Brain microvascular endothelial cell (primary cell): ENCODE results near the gene KIAA0040.

Experiments used
- DNase-seq: peaks from one replicate; pipeline ENCODE4 v3.0.0-alpha.2; 2020
- H3K27ac ChIP-seq: fragments of 250-450 bp; sonication (Bioruptor Pico); 2 replicates; pipeline ENCODE4 v1.5.1; 2020; ENCODE audit warnings: mild to moderate bottlenecking, moderate library complexity
- H3K27me3 ChIP-seq: fragments of 250-450 bp; sonication (Bioruptor Pico); replicated peaks from 2 replicates; pipeline ENCODE4 v1.5.1; 2020; ENCODE audit warnings: mild to moderate bottlenecking
- H3K36me3 ChIP-seq: fragments of 250-450 bp; sonication (Bioruptor Pico); replicated peaks from 2 replicates; pipeline ENCODE4 v1.5.1; 2020; ENCODE audit warnings: mild to moderate bottlenecking
- H3K4me3 ChIP-seq: 2 replicates; pipeline ENCODE4 v1.5.1; 2011; ENCODE audit warnings: low read depth, mild to moderate bottlenecking, control low read depth, low read length, moderate library complexity
- in situ Hi-C: cut with HindIII; loops from 2 replicates; pipeline ENCODE4 v1.10.0; 2017; ENCODE audit warnings: low sequenced_read_pairs, low pct_ligation_motif_present
- TF ChIP-seq, protein P1 (sequence below): IDR thresholded peaks from 2 replicates; pipeline ENCODE4 v1.5.1; 2011; ENCODE audit warnings: low read depth, mild to moderate bottlenecking, moderate library complexity, low read length, control low read depth, inconsistent platforms; ENCODE audit errors: missing control alignments

Gene KIAA0040

DNA sequence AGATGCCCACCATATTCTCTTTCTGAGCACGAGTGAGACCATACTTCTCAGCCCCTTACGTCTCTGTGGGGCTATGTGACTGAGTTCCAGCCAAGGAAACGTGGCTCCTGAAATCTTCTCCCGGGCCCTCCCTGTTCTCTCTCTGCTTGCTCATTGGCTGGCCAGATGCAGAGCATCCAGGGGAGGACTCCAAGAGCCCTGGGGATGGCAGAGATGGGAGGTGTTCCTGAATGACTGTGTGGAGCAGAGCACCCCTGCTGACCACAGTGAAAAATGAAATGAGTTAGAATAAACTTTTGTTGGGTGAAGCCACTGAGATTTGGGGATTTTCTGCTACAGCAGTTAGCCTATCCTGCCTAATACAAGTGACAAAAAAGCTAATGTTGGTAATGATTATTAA is 23.8 kb downstream of the KIAA0040 start:
- Histone ChIP-seq H3K27ac (no peak overlapping the region), H3K27me3 (no peaks in the 10 kb centered on the region), H3K36me3 (no peaks in the 10 kb centered on the region), H3K4me3 (no peak overlapping the region)
- TF ChIP-seq, protein P1, sequence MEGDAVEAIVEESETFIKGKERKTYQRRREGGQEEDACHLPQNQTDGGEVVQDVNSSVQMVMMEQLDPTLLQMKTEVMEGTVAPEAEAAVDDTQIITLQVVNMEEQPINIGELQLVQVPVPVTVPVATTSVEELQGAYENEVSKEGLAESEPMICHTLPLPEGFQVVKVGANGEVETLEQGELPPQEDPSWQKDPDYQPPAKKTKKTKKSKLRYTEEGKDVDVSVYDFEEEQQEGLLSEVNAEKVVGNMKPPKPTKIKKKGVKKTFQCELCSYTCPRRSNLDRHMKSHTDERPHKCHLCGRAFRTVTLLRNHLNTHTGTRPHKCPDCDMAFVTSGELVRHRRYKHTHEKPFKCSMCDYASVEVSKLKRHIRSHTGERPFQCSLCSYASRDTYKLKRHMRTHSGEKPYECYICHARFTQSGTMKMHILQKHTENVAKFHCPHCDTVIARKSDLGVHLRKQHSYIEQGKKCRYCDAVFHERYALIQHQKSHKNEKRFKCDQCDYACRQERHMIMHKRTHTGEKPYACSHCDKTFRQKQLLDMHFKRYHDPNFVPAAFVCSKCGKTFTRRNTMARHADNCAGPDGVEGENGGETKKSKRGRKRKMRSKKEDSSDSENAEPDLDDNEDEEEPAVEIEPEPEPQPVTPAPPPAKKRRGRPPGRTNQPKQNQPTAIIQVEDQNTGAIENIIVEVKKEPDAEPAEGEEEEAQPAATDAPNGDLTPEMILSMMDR = no peak
- in situ Hi-C loops = no loop called here
- DNase-seq = no peak

DNA sequence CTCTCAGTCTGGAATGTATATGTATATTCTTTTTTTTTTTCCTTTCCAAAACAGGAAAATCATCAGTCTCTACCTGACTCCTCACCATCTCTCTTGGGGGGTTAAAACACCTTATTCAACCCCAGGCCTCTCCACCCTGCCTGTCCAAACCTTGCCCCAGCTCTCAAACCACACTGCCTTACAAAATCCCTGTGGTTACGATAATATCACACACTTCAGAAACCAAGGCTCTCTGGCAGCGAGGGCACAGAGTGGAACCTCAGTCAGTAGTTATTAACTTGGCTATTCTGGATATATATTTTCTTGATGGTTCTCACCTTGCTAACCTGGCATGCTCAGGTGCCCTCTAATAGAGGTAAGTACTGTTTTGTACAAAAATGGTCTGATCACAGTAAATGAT is 24.7 kb downstream of the KIAA0040 start:
- Histone ChIP-seq H3K4me3 (no peak overlapping the region), H3K27ac (no peak overlapping the region), H3K36me3 (no peaks in the 10 kb centered on the region), H3K27me3 (no peaks in the 10 kb centered on the region)
- in situ Hi-C loops = no loop called here
- DNase-seq = no peak
- TF ChIP-seq, protein P1 = no peak

DNA sequence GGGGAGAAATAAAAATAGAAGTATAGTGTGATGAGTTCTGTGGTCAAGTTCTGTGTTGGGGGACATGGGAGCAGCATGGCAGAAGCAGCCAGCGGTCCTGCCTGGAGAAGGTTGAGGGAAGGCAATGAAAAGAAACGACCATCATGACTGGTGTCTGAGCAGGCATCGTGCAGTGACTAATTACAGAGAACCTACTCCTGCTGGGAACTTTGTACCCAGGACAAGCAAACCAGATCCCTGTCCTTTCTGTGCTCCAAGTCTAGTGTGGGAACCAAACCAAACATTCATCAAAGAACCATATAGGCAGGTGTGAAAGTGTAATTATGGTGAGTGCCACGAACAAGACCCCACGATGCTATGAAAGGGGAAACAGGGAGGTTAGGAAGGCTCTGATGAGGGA is 25.8 kb downstream of the KIAA0040 start:
- Histone ChIP-seq H3K36me3 (no peaks in the 10 kb centered on the region), H3K4me3 (no peak overlapping the region), H3K27ac (no peak overlapping the region), H3K27me3 (no peaks in the 10 kb centered on the region)
- in situ Hi-C loops = no loop called here
- TF ChIP-seq, protein P1 = no peak
- no peak for DNase-seq

DNA sequence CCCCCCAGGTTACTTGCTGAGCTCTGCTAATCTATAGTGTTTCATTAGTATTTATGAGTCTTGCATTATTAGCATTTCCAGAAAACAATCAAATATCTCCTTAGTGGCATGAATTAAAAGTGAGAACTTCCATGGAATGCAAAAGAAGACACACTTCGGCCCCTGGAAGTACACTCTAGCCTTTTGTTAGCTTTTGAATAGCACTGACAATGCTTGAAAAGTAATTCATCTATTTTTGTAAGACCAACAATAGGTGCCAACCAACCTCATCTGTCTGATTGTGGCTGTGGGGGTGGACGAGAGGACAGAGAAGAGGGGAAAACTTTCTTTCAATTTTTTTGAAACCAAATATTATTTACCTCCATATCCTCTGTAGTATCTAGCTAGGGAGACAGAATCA is 27.8 kb downstream of the KIAA0040 start:
- H3K27ac ChIP-seq = no peak overlapping the region

DNA sequence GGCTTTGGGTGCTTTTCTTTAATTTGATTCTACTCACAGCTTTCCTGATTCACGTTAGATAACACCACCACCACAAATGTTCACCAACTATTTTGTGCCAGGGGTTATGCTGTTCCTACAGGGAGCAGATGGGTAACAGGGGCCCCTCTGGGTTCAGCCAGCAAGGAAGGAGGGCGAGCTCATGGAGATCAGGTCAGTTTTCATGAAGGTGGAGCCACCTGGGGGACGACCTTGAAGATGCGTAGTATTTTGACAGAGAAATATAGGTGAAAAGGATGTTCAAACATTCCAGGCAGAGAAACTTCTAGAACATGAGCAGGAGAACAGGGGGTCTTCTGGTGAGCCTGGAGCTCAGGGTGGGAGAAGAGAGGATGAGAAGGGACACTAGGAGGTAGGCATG is 28.9 kb downstream of the KIAA0040 start:
- DNase-seq = no peak
- no peaks in the 10 kb centered on the region for H3K36me3 ChIP-seq
- in situ Hi-C loops = no loop called here
- TF ChIP-seq, protein P1 = no peak
- no peak overlapping the region for H3K27ac ChIP-seq
- no peak overlapping the region for H3K4me3 ChIP-seq
- no peaks in the 10 kb centered on the region for H3K27me3 ChIP-seq

More for the DNA sequence above, 27.8 kb downstream of the KIAA0040 start:
- H3K4me3 ChIP-seq = no peak overlapping the region
- TF ChIP-seq, protein P1 = no peak
- no peaks in the 10 kb centered on the region for H3K36me3 ChIP-seq
- H3K27me3 ChIP-seq = no peaks in the 10 kb centered on the region
- in situ Hi-C loops = no loop called here
- no peak for DNase-seq

DNA sequence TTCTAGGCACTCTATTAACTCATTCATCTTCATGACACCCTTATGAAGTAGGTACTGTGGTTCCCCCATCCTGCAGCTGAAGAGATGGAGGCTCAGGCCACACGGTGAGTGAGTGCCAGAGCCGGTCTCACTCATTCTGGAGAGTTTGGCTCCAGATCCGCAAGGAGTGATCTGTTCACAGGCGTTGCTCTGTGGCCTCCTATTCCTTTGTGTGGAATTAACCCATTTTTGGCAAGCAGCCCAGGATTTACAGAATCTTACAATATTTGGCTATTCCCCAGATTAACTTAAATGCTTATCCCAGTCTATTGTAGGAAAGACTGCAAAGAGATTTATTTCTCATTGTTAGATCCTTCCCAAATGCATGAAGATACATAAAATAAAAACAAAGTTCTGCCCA is 29.6 kb downstream of the KIAA0040 start:
- Histone ChIP-seq H3K4me3 (no peak overlapping the region), H3K36me3 (no peaks in the 10 kb centered on the region), H3K27ac (no peak overlapping the region), H3K27me3 (no peaks in the 10 kb centered on the region)
- DNase-seq = no peak
- TF ChIP-seq, protein P1 = no peak
- in situ Hi-C loops = no loop called here
